ENCODE data around the gene ACAN.
A peak's percentile ranks its signal among the peaks of the same experiment; 100 is the strongest.

Gene ACAN

GRCh38 chr15:88902846-88903245, 99.6 kb downstream of the ACAN start:
- H3K9me3 ChIP-seq (ENCODE audit: control insufficient read depth, low read length): no peaks in the 10 kb centered on the region
- no peaks in the 10 kb centered on the region for H3K27me3 ChIP-seq (replicated peaks; ENCODE audit: control insufficient read depth, insufficient read depth, low read length)
- no peak for DNase-seq (ENCODE audit: low read depth)
- peaks cover 86% of the 10 kb centered on the region for H3K36me3 ChIP-seq (ENCODE audit: control insufficient read depth, insufficient read depth, low read length, severe bottlenecking)
- peaks cover 28% of the 10 kb centered on the region for H3K4me1 ChIP-seq (ENCODE audit: control insufficient read depth, insufficient read depth, low read length)
- peak overlapping the region; percentile 18 for H3K9ac ChIP-seq (ENCODE audit: low read length)
- no peak overlapping the region for H3K4me3 ChIP-seq (ENCODE audit: low read length)

- H3K4me3 ChIP-seq (ENCODE audit: low read length): no peak overlapping the region
- no peaks in the 10 kb centered on the region for H3K27me3 ChIP-seq (replicated peaks; ENCODE audit: control insufficient read depth, insufficient read depth, low read length)
- DNase-seq (ENCODE audit: low read depth): no peak
- peak overlapping the region; percentile 4 for H3K9ac ChIP-seq (ENCODE audit: low read length)
- H3K36me3 ChIP-seq (ENCODE audit: control insufficient read depth, insufficient read depth, low read length, severe bottlenecking): peaks cover 93% of the 10 kb centered on the region
- H3K4me1 ChIP-seq (ENCODE audit: control insufficient read depth, insufficient read depth, low read length): peaks cover 30% of the 10 kb centered on the region
- no peaks in the 10 kb centered on the region for H3K9me3 ChIP-seq (ENCODE audit: control insufficient read depth, low read length)
These were observed 101.0 kb downstream of the ACAN start for GRCh38 chr15:88904257-88904623.

GRCh38 chr15:88904624-88905327, 101.5 kb downstream of the ACAN start:
- H3K36me3 ChIP-seq (ENCODE audit: control insufficient read depth, insufficient read depth, low read length, severe bottlenecking): peaks cover 93% of the 10 kb centered on the region

GRCh38 chr15:88905576-88905975, 102.3 kb downstream of the ACAN start:
- DNase-seq (ENCODE audit: low read depth): no peak
- H3K36me3 ChIP-seq (ENCODE audit: control insufficient read depth, insufficient read depth, low read length, severe bottlenecking): peaks cover 90% of the 10 kb centered on the region
- peaks cover 40% of the 10 kb centered on the region for H3K4me1 ChIP-seq (ENCODE audit: control insufficient read depth, insufficient read depth, low read length)
- no peaks in the 10 kb centered on the region for H3K27me3 ChIP-seq (replicated peaks; ENCODE audit: control insufficient read depth, insufficient read depth, low read length)
- peak overlapping the region; percentile 65 for H3K9ac ChIP-seq (ENCODE audit: low read length)
- H3K9me3 ChIP-seq (ENCODE audit: control insufficient read depth, low read length): no peaks in the 10 kb centered on the region
- no peak overlapping the region for H3K4me3 ChIP-seq (ENCODE audit: low read length)

More at GRCh38 chr15:88904624-88905327, 101.5 kb downstream of the ACAN start:
- no peaks in the 10 kb centered on the region for H3K9me3 ChIP-seq (ENCODE audit: control insufficient read depth, low read length)
- H3K9ac ChIP-seq (ENCODE audit: low read length): peak overlapping the region; percentile 65
- H3K27me3 ChIP-seq (replicated peaks; ENCODE audit: control insufficient read depth, insufficient read depth, low read length): no peaks in the 10 kb centered on the region
- H3K4me3 ChIP-seq (ENCODE audit: low read length): no peak overlapping the region
- DNase-seq (ENCODE audit: low read depth): peak; percentile 91
- H3K4me1 ChIP-seq (ENCODE audit: control insufficient read depth, insufficient read depth, low read length): peaks cover 36% of the 10 kb centered on the region

GRCh38 chr15:88906130-88906529, 102.9 kb downstream of the ACAN start:
- H3K4me1 ChIP-seq (ENCODE audit: control insufficient read depth, insufficient read depth, low read length): peaks cover 41% of the 10 kb centered on the region
- no peaks in the 10 kb centered on the region for H3K27me3 ChIP-seq (replicated peaks; ENCODE audit: control insufficient read depth, insufficient read depth, low read length)
- H3K36me3 ChIP-seq (ENCODE audit: control insufficient read depth, insufficient read depth, low read length, severe bottlenecking): peaks cover 86% of the 10 kb centered on the region
- no peak for DNase-seq (ENCODE audit: low read depth)
- H3K9ac ChIP-seq (ENCODE audit: low read length): peak overlapping the region; percentile 65
- no peak overlapping the region for H3K4me3 ChIP-seq (ENCODE audit: low read length)
- H3K9me3 ChIP-seq (ENCODE audit: control insufficient read depth, low read length): no peaks in the 10 kb centered on the region

- DNase-seq (ENCODE audit: low read depth): no peak
- Histone ChIP-seq H3K9me3 (ENCODE audit: control insufficient read depth, low read length) (no peaks in the 10 kb centered on the region), H3K36me3 (ENCODE audit: control insufficient read depth, insufficient read depth, low read length, severe bottlenecking) (peaks cover 82% of the 10 kb centered on the region), H3K4me1 (ENCODE audit: control insufficient read depth, insufficient read depth, low read length) (peaks cover 39% of the 10 kb centered on the region), H3K4me3 (ENCODE audit: low read length) (no peak overlapping the region), H3K9ac (ENCODE audit: low read length) (no peak overlapping the region), H3K27me3 (replicated peaks; ENCODE audit: control insufficient read depth, insufficient read depth, low read length) (no peaks in the 10 kb centered on the region)
These were observed 103.3 kb downstream of the ACAN start for GRCh38 chr15:88906551-88906950.

- peaks cover 76% of the 10 kb centered on the region for H3K36me3 ChIP-seq (ENCODE audit: control insufficient read depth, insufficient read depth, low read length, severe bottlenecking)
- DNase-seq (ENCODE audit: low read depth): no peak
- no peaks in the 10 kb centered on the region for H3K27me3 ChIP-seq (replicated peaks; ENCODE audit: control insufficient read depth, insufficient read depth, low read length)
- H3K9me3 ChIP-seq (ENCODE audit: control insufficient read depth, low read length): no peaks in the 10 kb centered on the region
- H3K4me1 ChIP-seq (ENCODE audit: control insufficient read depth, insufficient read depth, low read length): peaks cover 43% of the 10 kb centered on the region
- H3K4me3 ChIP-seq (ENCODE audit: low read length): no peak overlapping the region
- no peak overlapping the region for H3K9ac ChIP-seq (ENCODE audit: low read length)
These were observed 103.9 kb downstream of the ACAN start for GRCh38 chr15:88907111-88907510.

GRCh38 chr15:88908123-88908522, 104.9 kb downstream of the ACAN start:
- Histone ChIP-seq H3K27me3 (replicated peaks; ENCODE audit: control insufficient read depth, insufficient read depth, low read length) (no peaks in the 10 kb centered on the region), H3K4me3 (ENCODE audit: low read length) (no peak overlapping the region), H3K9ac (ENCODE audit: low read length) (peak overlapping the region; percentile 61), H3K4me1 (ENCODE audit: control insufficient read depth, insufficient read depth, low read length) (peaks cover 44% of the 10 kb centered on the region), H3K9me3 (ENCODE audit: control insufficient read depth, low read length) (no peaks in the 10 kb centered on the region), H3K36me3 (ENCODE audit: control insufficient read depth, insufficient read depth, low read length, severe bottlenecking) (peaks cover 66% of the 10 kb centered on the region)
- DNase-seq (ENCODE audit: low read depth): no peak

- Histone ChIP-seq H3K36me3 (ENCODE audit: control insufficient read depth, insufficient read depth, low read length, severe bottlenecking) (peaks cover 57% of the 10 kb centered on the region), H3K4me1 (ENCODE audit: control insufficient read depth, insufficient read depth, low read length) (peaks cover 50% of the 10 kb centered on the region), H3K4me3 (ENCODE audit: low read length) (peak overlapping the region; percentile 97), H3K9me3 (ENCODE audit: control insufficient read depth, low read length) (no peaks in the 10 kb centered on the region), H3K9ac (ENCODE audit: low read length) (peak overlapping the region; percentile 61), H3K27me3 (replicated peaks; ENCODE audit: control insufficient read depth, insufficient read depth, low read length) (no peaks in the 10 kb centered on the region)
- no peak for DNase-seq (ENCODE audit: low read depth)
These were observed 105.7 kb downstream of the ACAN start for GRCh38 chr15:88908697-88909621.

- Histone ChIP-seq H3K9me3 (ENCODE audit: control insufficient read depth, low read length) (no peaks in the 10 kb centered on the region), H3K36me3 (ENCODE audit: control insufficient read depth, insufficient read depth, low read length, severe bottlenecking) (peaks cover 47% of the 10 kb centered on the region), H3K9ac (ENCODE audit: low read length) (peak overlapping the region; percentile 100), H3K4me3 (ENCODE audit: low read length) (peak overlapping the region; percentile 97), H3K4me1 (ENCODE audit: control insufficient read depth, insufficient read depth, low read length) (peaks cover 53% of the 10 kb centered on the region), H3K27me3 (replicated peaks; ENCODE audit: control insufficient read depth, insufficient read depth, low read length) (no peaks in the 10 kb centered on the region)
- peak; percentile 63 for DNase-seq (ENCODE audit: low read depth)
These were observed 107.0 kb downstream of the ACAN start for GRCh38 chr15:88909956-88910831.

- H3K27me3 ChIP-seq (replicated peaks; ENCODE audit: control insufficient read depth, insufficient read depth, low read length): no peaks in the 10 kb centered on the region
- peaks cover 49% of the 10 kb centered on the region for H3K4me1 ChIP-seq (ENCODE audit: control insufficient read depth, insufficient read depth, low read length)
- DNase-seq (ENCODE audit: low read depth): peak; percentile 66
- peaks cover 32% of the 10 kb centered on the region for H3K36me3 ChIP-seq (ENCODE audit: control insufficient read depth, insufficient read depth, low read length, severe bottlenecking)
- peak overlapping the region; percentile 100 for H3K9ac ChIP-seq (ENCODE audit: low read length)
- no peaks in the 10 kb centered on the region for H3K9me3 ChIP-seq (ENCODE audit: control insufficient read depth, low read length)
- H3K4me3 ChIP-seq (ENCODE audit: low read length): peak overlapping the region; percentile 97
These were observed 108.5 kb downstream of the ACAN start for GRCh38 chr15:88911766-88912118.
